Breast epithelium (tissue), 3 donors: Measurements from ENCODE around the gene RBBP8NL.

Source experiments
- CTCF ChIP-seq, 3 donors: fragments of 450-650 bp; IDR thresholded peaks; one replicate each; pipeline ENCODE4 v1.5.1; 2016 to 2017; ENCODE audit warnings: antibody characterized with exemption in 3 of 3, mild to moderate bottlenecking in 3 of 3, moderate library complexity in 3 of 3
- POLR2A ChIP-seq: fragments of 450-650 bp; IDR thresholded peaks from one replicate; pipeline ENCODE4 v1.6.1; 2016; ENCODE audit warnings: antibody characterized with exemption, mild to moderate bottlenecking, moderate library complexity

DNA sequence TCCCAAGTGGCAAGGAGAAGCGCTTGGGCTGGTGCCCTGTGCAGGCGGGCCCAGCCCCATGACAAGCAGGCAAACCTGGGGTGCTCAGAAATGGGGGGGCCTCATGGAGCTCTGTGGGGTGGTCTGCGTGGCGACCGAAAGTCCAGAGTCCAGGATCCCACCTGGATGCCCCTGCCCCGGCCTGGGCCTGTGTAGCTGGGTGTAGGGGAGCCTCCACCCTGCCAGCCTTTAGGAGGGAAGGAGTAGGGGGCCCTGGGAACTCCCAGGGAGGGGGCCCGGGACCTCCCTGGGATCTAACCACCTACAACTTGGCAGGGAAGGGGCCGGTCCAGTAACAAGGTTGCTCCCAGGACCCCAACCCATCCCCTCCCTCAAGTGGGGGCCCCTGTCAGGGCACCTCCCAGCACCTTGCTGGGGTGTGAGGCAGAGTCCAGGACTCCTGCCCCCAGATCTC is 55.7 kb downstream of the RBBP8NL start:
- no peak for TF ChIP-seq CTCF (IDR thresholded peaks at IDR 0.05)
- TF ChIP-seq POLR2A: no peak
